MM.1S (cell line): ENCODE results near the gene ERO1B.

ENCODE experiments used
- EZH2 ChIP-seq: fragments of 300-600 bp; sonication (generic); optimal IDR thresholded peaks from 2 replicates; pipeline ENCODE3; 2017; ENCODE audit warnings: low read depth, mild to moderate bottlenecking, antibody characterized with exemption, low read length, mixed read lengths
- TF ChIP-seq, protein P1 (sequence below): fragments of 300-600 bp; sonication (generic); IDR thresholded peaks from 2 replicates; pipeline ENCODE4 v1.5.1; 2016; ENCODE audit warnings: antibody characterized with exemption, low read length, mixed read lengths

- TF ChIP-seq, protein P1, sequence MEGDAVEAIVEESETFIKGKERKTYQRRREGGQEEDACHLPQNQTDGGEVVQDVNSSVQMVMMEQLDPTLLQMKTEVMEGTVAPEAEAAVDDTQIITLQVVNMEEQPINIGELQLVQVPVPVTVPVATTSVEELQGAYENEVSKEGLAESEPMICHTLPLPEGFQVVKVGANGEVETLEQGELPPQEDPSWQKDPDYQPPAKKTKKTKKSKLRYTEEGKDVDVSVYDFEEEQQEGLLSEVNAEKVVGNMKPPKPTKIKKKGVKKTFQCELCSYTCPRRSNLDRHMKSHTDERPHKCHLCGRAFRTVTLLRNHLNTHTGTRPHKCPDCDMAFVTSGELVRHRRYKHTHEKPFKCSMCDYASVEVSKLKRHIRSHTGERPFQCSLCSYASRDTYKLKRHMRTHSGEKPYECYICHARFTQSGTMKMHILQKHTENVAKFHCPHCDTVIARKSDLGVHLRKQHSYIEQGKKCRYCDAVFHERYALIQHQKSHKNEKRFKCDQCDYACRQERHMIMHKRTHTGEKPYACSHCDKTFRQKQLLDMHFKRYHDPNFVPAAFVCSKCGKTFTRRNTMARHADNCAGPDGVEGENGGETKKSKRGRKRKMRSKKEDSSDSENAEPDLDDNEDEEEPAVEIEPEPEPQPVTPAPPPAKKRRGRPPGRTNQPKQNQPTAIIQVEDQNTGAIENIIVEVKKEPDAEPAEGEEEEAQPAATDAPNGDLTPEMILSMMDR: no peak
- TF ChIP-seq EZH2: no peak
Measured at GRCh38 chr1:236220473-236220872, 61.3 kb downstream of the ERO1B start.
